Measurements from ENCODE around the gene CMYA5.
"Not testable (repeated sequence)": the region's sequence is repeated elsewhere in the genome, so short reads cannot be mapped to it uniquely, and the experiment has no call there.

The CMYA5 gene

DNA sequence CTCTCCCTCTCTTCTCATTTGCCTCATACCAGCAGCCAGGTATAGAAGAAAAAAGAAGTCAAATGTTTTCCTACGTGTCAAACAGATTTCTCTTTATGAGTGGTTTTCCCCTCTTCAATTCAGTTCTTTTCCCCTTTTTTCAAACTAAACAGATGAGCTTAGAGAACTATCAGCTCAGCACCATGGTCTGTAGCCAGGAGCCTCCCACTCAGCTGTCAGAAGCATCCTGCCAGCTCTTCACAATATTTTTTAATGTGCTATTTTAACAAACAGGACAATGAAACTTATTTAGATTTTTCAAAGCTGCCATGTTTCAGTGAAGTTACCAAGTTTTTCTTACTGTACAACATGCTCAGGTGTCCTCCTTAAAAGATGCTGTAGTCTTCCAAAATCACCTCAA is 63.5 kb downstream of the CMYA5 start:
- DNase-seq = no peak

DNA sequence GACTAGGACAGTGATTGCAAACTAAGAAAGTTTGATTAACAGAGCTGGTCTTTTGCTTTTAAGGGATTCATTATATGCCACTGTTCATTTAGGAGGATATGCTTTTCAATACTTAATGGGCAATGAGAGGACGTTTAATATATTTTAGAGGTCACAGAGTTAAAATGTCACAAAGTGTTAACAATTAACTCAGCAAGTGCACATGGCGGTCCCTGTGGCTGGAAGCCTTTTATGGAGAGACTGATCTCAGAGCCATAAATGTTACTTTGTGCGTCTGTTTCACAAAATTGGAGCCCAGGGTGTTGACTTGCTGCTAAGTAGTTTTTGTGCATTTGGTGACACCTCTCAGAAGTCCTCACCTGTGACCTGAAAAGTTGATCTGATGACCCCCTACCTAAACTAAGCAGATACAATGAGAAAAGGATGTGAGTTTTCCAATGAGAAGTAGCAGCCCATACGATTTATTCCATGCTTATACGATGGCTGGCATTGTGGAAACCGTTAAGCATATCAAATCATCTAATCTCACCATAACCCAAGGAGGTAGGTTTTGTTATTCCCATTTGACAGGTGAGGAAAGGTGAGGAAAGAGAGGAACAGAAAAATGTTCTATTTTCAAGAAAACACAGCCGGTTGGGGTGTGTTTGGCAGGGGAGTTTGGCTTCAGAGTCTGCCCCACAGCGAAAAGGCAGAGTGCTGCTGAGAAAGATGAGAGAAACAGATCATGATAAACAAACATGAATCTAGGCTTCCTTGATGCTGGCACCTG is 64.4 kb downstream of the CMYA5 start:
- no peak for DNase-seq

DNA sequence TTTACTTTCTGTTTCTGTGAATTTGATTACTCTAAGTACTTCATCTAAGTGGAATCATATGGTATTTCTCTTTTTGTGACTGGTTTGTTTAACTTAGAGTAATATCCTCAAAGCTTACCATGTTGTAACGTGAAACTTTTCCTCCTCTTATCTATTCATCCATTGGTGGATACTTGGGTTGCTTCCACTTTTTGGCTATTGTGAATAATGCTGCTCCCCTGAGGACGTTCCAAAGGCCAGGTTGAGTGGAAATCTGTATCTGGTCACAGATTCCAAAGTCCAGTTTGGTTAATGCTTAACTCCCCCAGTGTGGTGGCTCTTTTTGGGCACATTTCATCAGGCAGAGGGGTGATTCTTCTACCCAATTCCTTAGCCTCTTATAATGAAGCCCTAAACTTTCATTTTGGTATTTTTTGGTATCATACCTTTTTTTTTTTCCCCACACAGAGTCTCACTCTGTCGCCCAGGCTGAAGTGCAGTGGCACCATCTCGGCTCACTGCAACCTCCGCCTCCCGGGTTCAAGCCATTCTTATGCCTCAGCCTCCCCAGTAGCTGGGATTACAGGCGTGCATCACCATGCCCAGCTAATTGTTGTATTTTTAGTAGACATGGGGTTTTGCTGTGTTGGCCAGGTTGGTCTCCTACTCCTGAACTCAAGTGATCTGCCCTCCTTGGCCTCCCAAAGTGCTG is 65.4 kb downstream of the CMYA5 start:
- no peak for DNase-seq

DNA sequence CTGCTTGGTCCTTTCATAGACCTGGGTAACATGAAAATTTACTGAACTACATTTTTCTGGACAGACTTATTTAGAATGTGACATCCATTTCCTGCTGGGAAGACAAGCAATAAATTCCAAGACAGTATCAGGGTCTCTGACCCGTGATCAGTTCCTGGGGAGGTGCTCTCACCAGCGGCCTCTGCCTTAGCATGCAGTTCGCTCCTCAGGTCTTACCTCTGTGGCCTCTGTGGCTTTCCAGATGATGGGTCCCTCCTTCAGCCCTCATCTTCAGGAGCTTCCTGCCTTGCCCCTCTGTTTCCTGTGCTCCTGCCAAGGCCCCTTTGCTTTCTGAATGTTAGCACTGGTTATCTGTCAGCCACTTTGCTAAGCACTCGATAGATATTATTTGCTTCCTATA is 66.4 kb downstream of the CMYA5 start:
- no peak for DNase-seq

DNA sequence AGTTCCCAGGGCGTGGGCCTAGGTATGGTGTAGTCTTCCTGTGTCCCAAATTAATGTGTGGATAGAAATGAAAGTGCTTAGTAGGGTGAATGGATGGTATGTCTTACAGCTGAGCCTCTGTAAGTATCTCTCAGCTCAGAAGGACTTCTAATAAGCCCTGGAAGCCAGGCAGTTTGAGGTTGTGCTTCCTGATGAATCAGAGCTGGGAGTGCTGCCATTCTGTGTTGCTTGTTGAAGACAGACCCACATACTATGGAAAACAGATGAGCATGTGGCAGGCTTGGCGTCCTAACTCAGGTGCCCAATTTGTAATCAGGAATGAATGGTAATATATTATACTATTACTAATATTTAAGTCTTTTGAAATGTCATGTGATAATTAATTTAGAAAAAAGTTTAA is 69.8 kb downstream of the CMYA5 start:
- no peak for DNase-seq

DNA sequence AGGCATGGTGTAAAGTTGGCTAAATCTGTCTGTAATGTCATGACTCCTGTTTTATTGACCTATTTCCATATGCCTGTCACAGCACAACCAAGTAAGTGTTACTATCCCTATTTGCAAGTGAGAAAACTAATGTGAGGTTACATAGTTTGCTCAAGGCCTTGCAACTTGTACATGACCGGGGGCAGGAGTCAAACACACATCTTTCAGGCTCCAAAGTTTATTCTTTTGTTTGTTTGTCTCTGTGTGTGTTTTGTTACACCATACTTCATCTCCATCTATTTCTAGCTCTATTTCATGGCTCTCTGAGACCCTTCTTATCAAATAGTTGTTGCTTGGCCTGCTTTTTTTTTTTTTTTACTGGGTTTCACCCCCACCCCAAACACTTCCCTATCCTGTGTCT is 70.2 kb downstream of the CMYA5 start:
- no peak for DNase-seq

DNA sequence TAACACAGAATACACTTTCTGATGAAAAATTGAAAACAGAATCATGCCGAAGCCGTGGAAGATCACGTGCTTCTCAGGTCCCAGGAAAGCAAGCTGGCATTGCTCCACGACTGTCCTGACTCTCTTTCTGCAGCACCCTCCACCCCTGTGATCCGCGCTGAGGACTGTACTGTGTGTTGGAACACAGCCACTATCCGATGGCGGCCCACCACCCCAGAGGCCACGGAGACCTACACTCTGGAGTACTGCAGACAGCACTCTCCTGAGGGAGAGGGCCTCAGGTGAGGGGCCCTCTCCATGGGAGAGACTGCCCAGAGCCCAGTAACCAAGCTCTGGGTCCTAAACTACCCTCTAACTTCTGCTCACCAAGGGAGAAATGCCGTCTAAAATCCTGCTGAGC is 73.3 kb downstream of the CMYA5 start:
- no peak for DNase-seq

DNA sequence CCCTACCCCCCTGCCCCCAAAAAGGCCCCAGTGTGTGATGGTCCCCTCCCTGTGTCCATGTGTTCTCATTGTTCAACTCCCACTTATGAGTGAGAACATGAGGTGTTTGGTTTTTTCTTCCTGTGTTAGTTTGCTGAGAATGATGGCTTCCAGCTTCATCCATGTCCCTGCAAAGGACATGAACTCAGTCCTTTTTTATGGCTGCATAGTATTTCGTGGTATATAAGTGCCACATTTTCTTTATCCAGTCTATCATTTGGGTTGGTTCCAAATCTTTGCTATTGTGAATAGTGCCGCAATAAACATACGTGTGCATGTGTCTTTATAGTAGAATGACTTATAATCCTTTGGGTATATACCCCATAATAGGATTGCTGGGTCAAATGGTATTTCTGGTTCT is 74.5 kb downstream of the CMYA5 start:
- DNase-seq = not testable (repeated sequence)

DNA sequence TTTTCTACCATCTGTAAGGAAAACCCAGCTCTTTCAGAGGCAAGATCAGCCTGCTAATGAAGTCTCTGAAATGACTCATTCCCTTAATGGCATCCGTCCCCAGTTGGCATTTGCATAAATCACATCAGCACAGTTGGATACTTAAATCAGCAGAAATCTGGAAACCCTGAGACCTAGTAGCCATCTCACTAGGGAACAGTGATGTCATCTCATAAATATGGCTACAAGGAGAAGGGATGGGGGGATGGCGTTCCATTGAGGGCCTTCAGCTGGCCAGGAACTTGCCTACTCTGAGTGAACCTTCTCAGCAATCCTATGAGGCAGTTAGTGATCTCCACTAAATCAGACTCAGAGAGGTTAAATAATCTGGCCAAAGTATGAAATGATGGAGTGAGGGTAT is 81.8 kb downstream of the CMYA5 start:
- DNase-seq = no peak

DNA sequence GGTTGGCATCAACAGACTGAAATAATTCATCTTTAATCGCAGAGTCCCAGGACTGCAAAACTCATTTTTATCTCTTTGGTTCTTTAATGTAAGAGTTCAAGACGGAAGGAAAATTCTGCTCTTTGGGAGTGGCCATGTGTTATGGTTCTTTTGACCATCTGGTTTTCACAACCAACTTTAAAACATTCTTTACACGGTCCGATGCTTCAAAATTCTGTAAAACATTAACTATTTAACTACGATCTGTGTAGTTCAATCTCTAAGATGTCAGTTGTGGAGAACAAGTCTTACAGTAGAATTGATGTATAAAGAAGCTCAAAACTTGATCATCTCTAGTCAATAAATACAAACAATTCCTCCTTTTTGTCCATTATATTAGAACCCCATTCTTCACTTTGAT is 83.0 kb downstream of the CMYA5 start:
- DNase-seq = no peak

DNA sequence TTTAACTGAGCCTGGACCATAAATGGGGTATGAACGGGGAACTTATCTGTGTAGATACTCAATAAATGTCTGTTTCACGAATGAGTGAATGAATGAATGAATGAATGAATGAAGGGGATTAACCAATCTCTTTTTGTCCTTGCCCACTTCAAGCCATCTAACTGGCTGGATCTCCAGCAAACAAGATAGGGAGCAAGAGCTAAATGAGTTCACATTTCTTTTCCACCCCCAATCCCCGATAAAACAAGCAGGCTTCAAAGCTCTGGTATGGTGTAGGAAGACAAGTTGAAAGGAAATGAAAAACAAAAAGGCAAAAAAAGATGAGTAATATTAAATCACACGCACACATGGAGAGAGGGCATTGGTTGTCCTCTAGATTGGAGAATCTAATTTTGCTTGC is 84.0 kb downstream of the CMYA5 start:
- no peak for DNase-seq

DNA sequence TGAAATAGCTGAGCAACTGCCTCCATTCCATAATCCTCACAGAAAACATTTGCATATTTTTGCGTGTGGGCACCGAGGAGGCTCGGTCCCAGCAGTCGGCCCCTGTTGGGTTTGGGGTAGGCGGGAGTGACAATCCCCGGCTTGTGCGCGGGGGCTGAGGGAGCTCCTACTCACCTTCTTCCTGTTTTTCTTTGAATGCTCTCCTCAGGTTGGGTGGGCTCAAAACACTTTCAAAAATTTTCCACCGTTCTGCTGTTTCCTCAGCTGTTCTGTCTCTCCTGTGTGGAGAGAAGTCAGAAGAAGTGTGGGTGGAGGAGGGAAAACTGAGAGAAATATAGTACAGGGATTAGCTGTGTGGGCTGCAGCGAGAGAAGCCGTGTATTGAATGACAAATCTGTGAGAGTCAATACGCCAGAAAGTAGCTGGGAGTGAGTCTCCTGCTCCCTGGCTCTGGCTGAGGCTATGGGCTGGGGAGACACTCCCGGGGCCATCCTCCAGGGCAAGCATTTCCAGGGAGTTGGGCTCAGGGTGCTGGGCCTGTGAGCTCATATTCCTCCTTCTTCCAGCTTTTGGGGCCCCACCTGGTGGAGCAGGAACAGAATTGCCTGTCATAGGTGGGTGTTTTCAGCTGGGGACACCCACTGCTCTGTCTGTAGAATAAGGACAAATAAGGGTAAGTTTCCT is 84.7 kb downstream of the CMYA5 start:
- DNase-seq = no peak

DNA sequence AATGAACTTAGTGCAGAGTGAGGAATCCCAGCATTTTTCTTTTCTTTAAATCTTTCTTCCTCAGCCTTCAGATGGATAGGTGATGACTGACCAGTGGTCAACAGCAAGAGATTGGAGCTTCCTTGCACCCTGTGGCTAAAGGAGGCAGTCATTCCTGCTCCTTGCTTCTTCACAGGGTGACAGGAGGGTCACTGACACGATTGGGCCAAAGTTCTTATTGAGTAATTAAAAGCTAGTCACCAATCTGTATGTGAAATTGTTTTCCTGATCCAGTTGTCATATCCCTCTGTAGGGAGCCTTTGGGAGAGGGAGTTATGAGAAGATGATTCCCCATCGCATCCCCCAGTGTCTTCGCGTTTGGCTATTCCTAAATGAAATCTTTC is 85.2 kb downstream of the CMYA5 start:
- DNase-seq = no peak

DNA sequence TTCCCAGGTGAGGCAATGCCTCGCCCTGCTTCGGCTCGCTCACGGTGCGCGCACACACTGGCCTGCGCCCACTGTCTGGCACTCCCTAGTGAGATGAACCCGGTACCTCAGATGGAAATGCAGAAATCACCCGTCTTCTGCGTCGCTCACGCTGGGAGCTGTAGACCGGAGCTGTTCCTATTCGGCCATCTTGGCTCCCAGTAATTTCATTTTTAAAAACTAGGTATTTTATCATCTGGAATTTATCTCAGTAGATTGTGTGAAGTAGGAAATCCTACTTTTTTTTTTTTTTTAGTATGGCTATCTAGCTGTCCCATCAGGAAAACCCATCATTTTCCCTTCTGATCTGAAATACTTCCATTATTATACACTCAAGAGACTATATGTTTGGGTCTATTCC is 95.1 kb downstream of the CMYA5 start:
- not testable (repeated sequence) for DNase-seq

DNA sequence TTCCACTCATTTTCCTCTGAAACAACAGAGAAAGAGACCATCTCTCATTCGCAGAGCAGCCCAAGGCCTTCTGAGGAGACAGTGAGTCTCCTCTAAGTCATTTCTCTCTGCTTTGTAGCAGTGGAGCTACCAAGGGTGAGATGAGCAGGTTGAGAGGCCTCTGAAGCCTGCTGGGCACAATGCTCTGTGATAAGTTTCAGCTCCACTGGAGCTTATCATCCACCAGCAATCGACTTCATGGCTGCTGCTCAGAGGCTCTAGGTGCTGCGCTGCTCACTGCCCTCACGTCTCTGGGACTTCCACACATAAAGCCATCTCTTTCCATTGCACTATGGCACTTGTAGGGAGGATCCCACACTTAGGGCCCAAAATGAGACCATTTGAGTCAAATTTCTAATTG is 96.3 kb downstream of the CMYA5 start:
- DNase-seq = no peak

DNA sequence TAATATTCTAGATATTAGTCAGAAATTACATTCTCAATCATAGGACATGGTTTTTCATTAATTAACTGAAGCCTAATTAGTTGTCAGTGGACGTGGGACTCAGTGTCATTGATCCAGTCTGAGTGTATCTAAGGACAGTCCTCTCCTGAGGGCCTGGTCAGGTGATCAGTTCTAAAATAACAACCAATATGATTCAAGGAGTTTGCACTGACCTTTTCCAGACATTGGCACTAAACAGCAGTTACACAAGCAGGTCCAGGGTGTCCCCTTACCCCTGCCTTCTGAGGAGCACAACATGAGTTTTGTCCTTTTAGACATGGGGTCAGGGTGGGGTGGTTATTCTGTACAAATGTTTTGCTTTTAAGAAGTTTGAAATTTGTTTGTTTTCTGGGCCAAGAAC is 97.8 kb downstream of the CMYA5 start:
- no peak for DNase-seq

DNA sequence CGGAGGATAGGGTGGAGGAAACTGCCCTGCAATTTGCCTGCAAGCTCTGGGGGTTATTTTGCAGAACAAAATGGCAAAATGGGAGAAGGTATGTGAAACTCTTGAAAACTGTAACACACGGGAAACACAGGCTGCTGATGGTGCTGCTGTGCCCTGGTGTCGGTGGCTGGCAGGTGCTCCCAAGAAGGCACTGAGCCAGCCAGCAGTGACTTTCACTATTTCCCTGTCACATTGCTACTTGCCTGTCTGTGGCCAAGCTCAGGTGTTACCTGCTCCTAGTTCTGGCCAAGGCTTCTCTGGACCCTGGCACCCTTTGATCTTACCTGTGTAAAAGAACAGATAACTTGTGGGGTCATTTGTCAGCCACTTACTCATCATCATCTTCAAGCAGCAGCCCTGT is 102.2 kb downstream of the CMYA5 start:
- DNase-seq = no peak

DNA sequence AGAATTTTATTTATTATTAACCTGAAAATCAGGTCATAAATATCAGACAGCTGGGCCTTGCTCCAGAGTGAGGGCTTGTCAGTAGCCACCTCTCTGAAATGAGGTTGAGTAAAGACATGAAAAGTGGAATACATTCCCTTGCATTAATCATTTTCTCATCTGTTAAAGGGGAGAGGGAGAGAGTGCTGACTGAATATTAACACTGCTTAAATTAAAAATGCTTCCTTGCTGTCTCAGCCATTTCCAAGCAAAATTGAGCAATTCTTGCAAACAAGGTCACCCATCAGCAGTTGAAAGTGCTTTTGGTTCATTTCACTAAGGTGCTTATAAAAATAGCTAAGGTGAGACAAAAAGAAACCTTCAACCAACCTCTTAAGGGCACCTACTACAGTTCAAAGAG is 102.8 kb downstream of the CMYA5 start:
- no peak for DNase-seq

DNA sequence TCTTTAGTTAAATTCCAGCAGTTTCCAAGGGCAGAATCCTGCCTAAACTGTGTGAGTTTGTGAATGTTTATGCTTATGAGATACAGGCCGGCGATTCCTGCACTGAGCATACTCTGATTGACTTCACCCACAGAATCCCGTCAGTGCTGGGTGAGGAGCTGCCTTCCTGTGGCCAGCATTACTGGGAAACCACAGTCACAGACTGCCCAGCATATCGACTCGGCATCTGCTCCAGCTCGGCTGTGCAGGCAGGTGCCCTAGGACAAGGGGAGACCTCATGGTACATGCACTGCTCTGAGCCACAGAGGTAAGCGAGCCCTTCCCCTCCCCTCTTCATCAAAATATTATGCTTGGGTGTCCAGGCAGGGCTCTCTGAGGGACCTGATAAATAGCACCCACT is 103.7 kb downstream of the CMYA5 start:
- DNase-seq = no peak

DNA sequence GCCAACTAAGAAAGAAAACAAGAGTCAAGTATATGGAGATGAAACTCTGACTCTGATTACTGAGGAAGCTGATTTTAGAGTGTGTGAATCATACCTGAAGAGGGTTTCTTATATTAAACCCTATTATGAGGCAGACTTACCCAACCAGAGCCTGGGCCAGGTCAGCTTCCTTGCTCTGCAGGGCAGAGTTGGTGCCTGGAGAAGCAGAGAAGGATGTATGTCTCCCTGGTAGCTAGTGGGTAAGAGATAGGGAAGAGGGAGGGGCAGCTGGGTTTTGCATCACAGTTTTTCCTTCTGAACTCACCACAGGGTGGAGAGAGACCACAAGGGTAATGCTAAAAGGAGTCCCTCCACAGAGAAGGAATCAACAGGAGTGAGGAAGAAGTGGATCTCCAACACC is 104.1 kb downstream of the CMYA5 start:
- DNase-seq = no peak

DNA sequence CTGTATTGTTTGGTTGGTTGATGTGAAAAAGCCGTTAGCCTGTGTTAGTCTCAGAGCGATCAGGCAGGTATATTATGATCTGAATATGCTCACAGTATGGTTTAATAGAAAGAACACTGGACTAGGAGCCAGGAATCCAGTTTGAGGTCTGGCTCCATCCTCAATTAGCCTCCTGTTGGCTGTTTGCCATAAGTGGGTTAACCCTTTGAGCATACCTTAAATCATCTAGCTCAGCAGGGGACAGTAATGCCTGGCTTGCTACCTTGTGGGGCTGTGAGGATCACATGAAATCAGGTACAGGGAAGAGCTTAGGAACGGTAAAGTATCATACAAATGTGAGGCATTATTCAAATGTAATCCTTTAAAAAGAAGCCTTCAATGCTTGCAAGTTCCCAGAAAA is 104.7 kb downstream of the CMYA5 start:
- DNase-seq = no peak

DNA sequence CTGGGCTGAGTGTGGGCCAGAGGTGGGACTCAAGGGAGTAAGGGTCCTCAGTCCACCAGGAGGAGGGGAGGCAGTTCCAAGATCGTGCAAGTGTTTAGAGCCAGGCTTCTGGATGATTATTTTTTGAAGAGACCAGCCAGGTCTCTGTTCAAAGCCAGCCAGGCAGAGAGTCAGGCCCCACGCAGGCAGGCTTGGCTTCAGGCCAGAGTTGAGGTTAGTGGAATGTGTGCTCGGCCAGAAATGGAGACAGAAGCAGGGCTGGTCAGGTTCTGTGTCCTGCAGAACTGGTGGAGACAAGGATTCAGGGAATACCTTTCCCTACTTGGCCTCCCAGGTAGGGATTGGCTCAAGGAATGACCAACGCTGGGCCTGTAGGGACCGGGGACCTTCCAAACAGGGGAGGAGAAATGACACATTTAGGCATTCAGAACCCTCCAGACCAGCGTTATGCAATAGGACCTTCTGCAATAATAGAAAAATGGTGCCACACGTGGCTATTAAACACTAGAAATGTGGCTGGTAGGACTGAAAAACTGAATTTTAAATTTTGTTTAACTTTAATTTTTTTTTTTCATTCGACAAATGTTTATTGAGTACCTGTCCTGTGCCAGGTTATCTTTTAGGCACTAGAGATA is 106.2 kb downstream of the CMYA5 start:
- no peak for DNase-seq

DNA sequence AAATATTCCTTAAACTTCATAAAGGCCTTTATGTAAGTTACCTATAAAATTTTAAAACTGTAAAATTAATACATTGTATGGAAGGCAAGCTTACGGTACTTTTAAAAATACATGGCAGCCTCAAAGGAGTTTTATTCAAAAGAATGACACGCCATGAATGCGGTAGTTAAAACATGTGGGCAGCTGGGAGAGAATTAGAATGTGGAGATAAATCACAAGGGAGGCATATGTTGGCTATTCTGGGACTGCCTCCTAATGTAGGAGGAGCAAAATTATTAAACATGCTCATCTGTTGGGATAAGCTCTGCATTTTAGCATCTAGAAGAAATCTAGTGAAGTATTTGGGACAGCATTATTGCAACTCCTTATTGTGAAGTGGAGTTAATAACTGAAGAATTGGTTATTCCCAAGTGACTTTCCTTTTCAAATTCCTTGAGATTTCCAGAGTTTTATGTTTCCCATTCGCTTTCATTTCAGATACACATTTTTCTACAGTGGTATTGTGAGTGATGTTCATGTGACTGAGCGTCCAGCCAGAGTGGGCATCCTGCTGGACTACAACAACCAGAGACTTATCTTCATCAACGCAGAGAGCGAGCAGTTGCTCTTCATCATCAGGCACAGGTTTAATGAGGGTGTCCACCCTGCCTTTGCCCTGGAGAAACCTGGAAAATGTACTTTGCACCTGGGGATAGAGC is 109.4 kb downstream of the CMYA5 start:
- DNase-seq = no peak

Data from stimulated activated CD4-positive, alpha-beta T cell treated with anti-CD3 and anti-CD28 coated beads, Interleukin-1b, Interleukin-23, amount 100 ng/mL, for 48 hours (primary cell).